HepG2 (cell line): ENCODE data around the gene CARMIL3. TPM values are rescaled to one million over a fixed set of nuclear protein-coding genes. Genes with fewer than 3 reads are reported as not detected.

Experiments used
- ATAC-seq: fragments of 200-7000 bp; cut with Tn5 transposase; 3 replicates; pipeline ENCODE4 v1.9.1; 2020; ENCODE audit warnings: mild to moderate bottlenecking, moderate library complexity
- BruUV-seq: library from RNA; stranded (reverse); fragments of 400-500 nt; replicated peaks from 2 replicates; lab custom pipeline; 2021; lab: Mats Ljungman, UMichigan
- CTCF ChIA-PET: fragments of 300-600 bp; formaldehyde crosslinking; extraction: SDS; loops from one replicate; lab custom pipeline; 2021; ENCODE audit warnings: low total read pairs, inconsistent platforms, low intra/inter-chr PET ratio; lab: Yijun Ruan, JAX
- POLR2A ChIA-PET: fragments of 350-600 bp; sonication (Branson Sonifier 250); formaldehyde crosslinking; loops from one replicate; lab custom pipeline; 2020; ENCODE audit warnings: antibody characterized with exemption, inconsistent platforms; lab: Yijun Ruan, JAX
- DNase-seq: peaks from one replicate; pipeline ENCODE4 v3.0.0-alpha.2; 2015; ENCODE audit warnings: low spot score
- FAIRE-seq: peaks from 3 replicates; lab custom pipeline; 2011; peaks lifted over from hg19 to GRCh38; lab: Jason Lieb, UNC
- H2AFZ ChIP-seq: one replicate; pipeline ENCODE4 v1.6.1; 2011; ENCODE audit warnings: low read length, inconsistent platforms
- H3K27ac ChIP-seq: fragments of 300-600 bp; 3 replicates; pipeline ENCODE4 v1.8.0; 2011; ENCODE audit warnings: mixed run types, mild to moderate bottlenecking, mixed read lengths, low read length, inconsistent platforms; ENCODE audit not compliant: insufficient read depth; ENCODE audit errors: extremely low read length
- H3K27me3 ChIP-seq, 2 experiments: fragments of 200-600 bp in 1 of 2; 2 replicates in 1 of 2; 3 replicates in 1 of 2; pipeline versions ENCODE4 v1.6.0 to v1.8.0; 2011; ENCODE audit warnings: low read length in 2 of 2, mild to moderate bottlenecking in 2 of 2, moderate library complexity in 2 of 2, inconsistent platforms in 1 of 2; ENCODE audit not compliant: insufficient read depth in 2 of 2, control insufficient read depth in 1 of 2
- H3K36me3 ChIP-seq, 2 experiments: fragments of 200-600 bp in 1 of 2; replicated peaks in 1 of 2; 2 replicates in 1 of 2; 3 replicates in 1 of 2; pipeline versions ENCODE4 v1.5.1 to v1.8.0; 2011; ENCODE audit warnings: low read length in 2 of 2, inconsistent platforms in 1 of 2; ENCODE audit not compliant: insufficient read depth in 2 of 2, control insufficient read depth in 1 of 2
- H3K4me1 ChIP-seq: 2 replicates; pipeline ENCODE4 v1.5.1; 2012; ENCODE audit warnings: low read length, inconsistent platforms; ENCODE audit not compliant: insufficient read depth
- H3K4me2 ChIP-seq: 2 replicates; pipeline ENCODE4 v1.6.0; 2011; ENCODE audit warnings: low read depth, low read length, inconsistent platforms
- H3K4me3 ChIP-seq, 3 experiments: fragments of 200-600 bp in 1 of 3; sonication (generic), shearing (Covaris generic) in 1 of 3; replicated peaks in 1 of 3; 2 replicates each; pipeline ENCODE4 v1.5.1; 2011 to 2016; ENCODE audit warnings: low read length in 3 of 3, inconsistent platforms in 2 of 3, low read depth in 2 of 3, mild to moderate bottlenecking in 2 of 3, control low read depth in 1 of 3, mixed read lengths in 1 of 3; ENCODE audit not compliant: insufficient read depth in 1 of 3
- H3K79me2 ChIP-seq: one replicate; pipeline ENCODE4 v1.6.1; 2011; ENCODE audit warnings: low read length, inconsistent platforms; ENCODE audit not compliant: insufficient read depth
- H3K9ac ChIP-seq: 2 replicates; pipeline ENCODE4 v1.6.0; 2011; ENCODE audit warnings: mild to moderate bottlenecking, low read depth, low read length, inconsistent platforms; ENCODE audit not compliant: insufficient read depth
- H3K9me3 ChIP-seq: 2 replicates; pipeline ENCODE4 v1.5.1; 2012; ENCODE audit warnings: mild to moderate bottlenecking, low read length
- H4K20me1 ChIP-seq: 2 replicates; pipeline ENCODE4 v1.6.0; 2011; ENCODE audit warnings: inconsistent platforms, mild to moderate bottlenecking, low read length, moderate library complexity; ENCODE audit not compliant: insufficient read depth
- ADNP ChIP-seq: sonication (generic); formaldehyde crosslinking; IDR thresholded peaks from 2 replicates; pipeline ENCODE4 v1.4.0; 2020; ENCODE audit warnings: missing genetic modification reagents
- AGO1 ChIP-seq: fragments of 200-400 bp; formaldehyde crosslinking; IDR thresholded peaks from 2 replicates; pipeline ENCODE4 v1.6.1; 2017; ENCODE audit warnings: mild to moderate bottlenecking, low read depth, low read length, moderate library complexity; ENCODE audit not compliant: poor library complexity, severe bottlenecking
- ARNTL ChIP-seq: sonication (generic); formaldehyde crosslinking; IDR thresholded peaks from 2 replicates; pipeline ENCODE4 v1.4.0; 2020; ENCODE audit warnings: mild to moderate bottlenecking, missing genetic modification reagents
- CBX1 ChIP-seq: IDR thresholded peaks from one replicate; pipeline ENCODE4 v1.6.1; 2016; ENCODE audit warnings: antibody characterized with exemption, low read depth
- HNF4G ChIP-seq, 2 experiments: sonication (generic) in 1 of 2; formaldehyde crosslinking in 1 of 2; IDR thresholded peaks; 2 replicates each; pipeline versions ENCODE4 v1.4.0 to v1.6.1; 2011 to 2020; ENCODE audit warnings: borderline replicate concordance in 2 of 2, low read depth in 2 of 2, mild to moderate bottlenecking in 2 of 2, low read length in 1 of 2, missing genetic modification reagents in 1 of 2, moderate library complexity in 1 of 2
- PHF8 ChIP-seq: sonication (generic); formaldehyde crosslinking; IDR thresholded peaks from 2 replicates; pipeline ENCODE4 v1.5.0; 2020; ENCODE audit warnings: missing genetic modification reagents
- POLR2AphosphoS5 ChIP-seq: IDR thresholded peaks from 2 replicates; pipeline ENCODE4 v1.6.1; 2012; ENCODE audit warnings: low read depth, low read length
- RFX5 ChIP-seq: IDR thresholded peaks from 2 replicates; pipeline ENCODE4 v1.6.1; 2011; ENCODE audit warnings: low read depth, low read length, improper control_type of control experiment
- RXRB ChIP-seq: IDR thresholded peaks from 2 replicates; pipeline ENCODE4 v1.6.1; 2016; ENCODE audit warnings: borderline replicate concordance, missing genetic modification reagents, missing compliant biosample characterization
- SOX6 ChIP-seq, 2 experiments: fragments of 450-650 bp in 1 of 2; sonication (generic) in 1 of 2; formaldehyde crosslinking in 1 of 2; IDR thresholded peaks; 2 replicates each; pipeline versions ENCODE4 v1.4.0 to v1.6.1; 2017 to 2020; ENCODE audit warnings: antibody characterized with exemption in 1 of 2, mild to moderate bottlenecking in 1 of 2, missing genetic modification reagents in 1 of 2
- ZNF501 ChIP-seq: sonication (generic); formaldehyde crosslinking; IDR thresholded peaks from 2 replicates; pipeline ENCODE4 v1.5.1; 2020; ENCODE audit warnings: mild to moderate bottlenecking, moderate library complexity, missing genetic modification reagents
- ZNF781 ChIP-seq: sonication (generic); formaldehyde crosslinking; IDR thresholded peaks from 2 replicates; pipeline ENCODE4 v1.5.1; 2020; ENCODE audit warnings: borderline replicate concordance, mild to moderate bottlenecking, missing genetic modification reagents; ENCODE audit errors: not compliant biosample characterization
- WGBS: methylation state at CpG from one replicate; pipeline ENCODE4 v1.1.6; 2017; ENCODE audit warnings: low lambda C conversion rate; 5-methylcytosine and 5-hydroxymethylcytosine counted together
- in situ Hi-C: cut with HindIII; loops from 2 replicates; pipeline ENCODE4 v1.10.0; 2017; ENCODE audit warnings: low pct_unique_long_range_greater_than_20kb; ENCODE audit not compliant: extremely low pct_ligation_motif_present
- intact Hi-C: fragments of 100-400 bp; cut with micrococcal nuclease; formaldehyde crosslinking; loops from one replicate; pipeline ENCODE4 v1.10.0; 2022; ENCODE audit not compliant: unreplicated experiment
- polyA plus RNA-seq, 8 experiments: library from polyadenylated mRNA; depleted of rRNA in 3 of 8; stranded (reverse) in 7 of 8; unstranded in 1 of 8; fragments of >200 nt; fragmentation: Illumina TruSeq in 4 of 8; extraction: Trizol in 4 of 8; gene quantifications; 2 replicates each; pipeline versions ENCODE4 v1.2.1 to v1.2.3, GENCODE V29; 2011 to 2016; ENCODE audit warnings: low read depth in 4 of 8, missing spikeins in 1 of 8, mixed read lengths in 1 of 8; ENCODE audit not compliant: insufficient read depth in 1 of 8
- total RNA-seq, 5 experiments: library from RNA; depleted of rRNA; stranded (reverse); fragments of >200 nt; fragmentation: Illumina TruSeq; extraction: Trizol; gene quantifications; 2 replicates each; pipeline ENCODE4 v1.2.3, GENCODE V29; 2016; ENCODE audit warnings: low read depth in 1 of 5
- TF ChIP-seq, protein P1 (sequence below): sonication (generic); formaldehyde crosslinking; IDR thresholded peaks from 2 replicates; pipeline ENCODE4 v1.4.0; 2020; ENCODE audit warnings: missing genetic modification reagents

Gene CARMIL3
- total and polyA plus RNA-seq, 2 of the 13 experiments (the other 11 are each of a cell fraction or from before 2014, with no cell fraction given) = 0.27 to 0.55 TPM

- no peak for TF ChIP-seq ZNF501 (CRISPR knock-in tag)
Measured at GRCh38 chr14:24100197-24100981, 48.6 kb downstream of the CARMIL3 start (continued).

DNA sequence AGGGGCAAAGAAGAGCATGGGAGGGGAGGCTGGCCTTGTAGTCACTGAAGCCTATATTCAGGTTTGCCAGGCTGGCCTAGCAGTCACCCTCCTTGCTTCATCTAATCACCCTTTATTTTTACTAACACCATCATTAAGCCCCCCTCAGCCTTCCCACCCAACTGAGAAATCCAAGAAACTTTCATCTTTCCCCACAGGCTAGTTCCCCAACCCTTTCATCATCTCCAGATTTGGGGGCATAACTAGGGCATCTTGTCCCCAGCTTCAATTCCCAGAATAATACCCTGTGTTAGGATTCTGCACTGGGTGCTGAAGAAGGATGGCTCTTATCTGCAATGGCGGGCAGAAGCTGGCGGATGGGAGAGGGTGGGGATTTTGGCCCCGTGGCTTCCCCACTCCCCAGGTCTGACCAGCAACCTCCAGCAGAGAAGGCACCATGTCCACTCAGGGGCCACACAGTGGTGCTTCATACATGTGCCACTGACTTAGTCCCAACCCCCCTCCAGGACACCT lies 49.2 kb downstream of the CARMIL3 start:
- ChIA-PET CTCF (no interaction called here), POLR2A (interaction anchor here (1.1 to 14.4 kb wide), 7 partner anchors 5 to 60 kb away, joined by 3 to 594 read pairs (median 133); partner anchors contain the start of genes DCAF11, EMC9, IRF9 and NRL)
- in situ Hi-C loops = loop anchor here (25.0 kb wide), 1 partner anchor 1514 kb away; the partner anchor contains the start of genes ABHD4 and DAD1
- FAIRE-seq (no peak), DNase-seq (no peak), ATAC-seq (no peak)
- H3K27me3 ChIP-seq = no peaks in the 10 kb centered on the region
- WGBS = 98% methylated on average over 3 of the region's 3 CpGs
- peaks cover 47 to 65% of the 10 kb centered on the region in 2 experiments for H3K36me3 ChIP-seq
- peaks cover 48% of the 10 kb centered on the region for H3K4me1 ChIP-seq
- H3K79me2 ChIP-seq = peaks cover 11% of the 10 kb centered on the region
- intact Hi-C loops = no loop called here
- no peak overlapping the region for H3K9ac ChIP-seq
- no peaks in the 10 kb centered on the region; the same call in 1 of the 2 replicates for H3K9me3 ChIP-seq
- no peak overlapping the region for H3K4me2 ChIP-seq
- no peak overlapping the region for H2AFZ ChIP-seq
- H4K20me1 ChIP-seq = no peaks in the 10 kb centered on the region
- no TSS peak for BruUV-seq
- H3K27ac ChIP-seq = peak overlapping the region; percentile 10
- H3K4me3 ChIP-seq = no peak overlapping the region
- TF ChIP-seq, protein P1, sequence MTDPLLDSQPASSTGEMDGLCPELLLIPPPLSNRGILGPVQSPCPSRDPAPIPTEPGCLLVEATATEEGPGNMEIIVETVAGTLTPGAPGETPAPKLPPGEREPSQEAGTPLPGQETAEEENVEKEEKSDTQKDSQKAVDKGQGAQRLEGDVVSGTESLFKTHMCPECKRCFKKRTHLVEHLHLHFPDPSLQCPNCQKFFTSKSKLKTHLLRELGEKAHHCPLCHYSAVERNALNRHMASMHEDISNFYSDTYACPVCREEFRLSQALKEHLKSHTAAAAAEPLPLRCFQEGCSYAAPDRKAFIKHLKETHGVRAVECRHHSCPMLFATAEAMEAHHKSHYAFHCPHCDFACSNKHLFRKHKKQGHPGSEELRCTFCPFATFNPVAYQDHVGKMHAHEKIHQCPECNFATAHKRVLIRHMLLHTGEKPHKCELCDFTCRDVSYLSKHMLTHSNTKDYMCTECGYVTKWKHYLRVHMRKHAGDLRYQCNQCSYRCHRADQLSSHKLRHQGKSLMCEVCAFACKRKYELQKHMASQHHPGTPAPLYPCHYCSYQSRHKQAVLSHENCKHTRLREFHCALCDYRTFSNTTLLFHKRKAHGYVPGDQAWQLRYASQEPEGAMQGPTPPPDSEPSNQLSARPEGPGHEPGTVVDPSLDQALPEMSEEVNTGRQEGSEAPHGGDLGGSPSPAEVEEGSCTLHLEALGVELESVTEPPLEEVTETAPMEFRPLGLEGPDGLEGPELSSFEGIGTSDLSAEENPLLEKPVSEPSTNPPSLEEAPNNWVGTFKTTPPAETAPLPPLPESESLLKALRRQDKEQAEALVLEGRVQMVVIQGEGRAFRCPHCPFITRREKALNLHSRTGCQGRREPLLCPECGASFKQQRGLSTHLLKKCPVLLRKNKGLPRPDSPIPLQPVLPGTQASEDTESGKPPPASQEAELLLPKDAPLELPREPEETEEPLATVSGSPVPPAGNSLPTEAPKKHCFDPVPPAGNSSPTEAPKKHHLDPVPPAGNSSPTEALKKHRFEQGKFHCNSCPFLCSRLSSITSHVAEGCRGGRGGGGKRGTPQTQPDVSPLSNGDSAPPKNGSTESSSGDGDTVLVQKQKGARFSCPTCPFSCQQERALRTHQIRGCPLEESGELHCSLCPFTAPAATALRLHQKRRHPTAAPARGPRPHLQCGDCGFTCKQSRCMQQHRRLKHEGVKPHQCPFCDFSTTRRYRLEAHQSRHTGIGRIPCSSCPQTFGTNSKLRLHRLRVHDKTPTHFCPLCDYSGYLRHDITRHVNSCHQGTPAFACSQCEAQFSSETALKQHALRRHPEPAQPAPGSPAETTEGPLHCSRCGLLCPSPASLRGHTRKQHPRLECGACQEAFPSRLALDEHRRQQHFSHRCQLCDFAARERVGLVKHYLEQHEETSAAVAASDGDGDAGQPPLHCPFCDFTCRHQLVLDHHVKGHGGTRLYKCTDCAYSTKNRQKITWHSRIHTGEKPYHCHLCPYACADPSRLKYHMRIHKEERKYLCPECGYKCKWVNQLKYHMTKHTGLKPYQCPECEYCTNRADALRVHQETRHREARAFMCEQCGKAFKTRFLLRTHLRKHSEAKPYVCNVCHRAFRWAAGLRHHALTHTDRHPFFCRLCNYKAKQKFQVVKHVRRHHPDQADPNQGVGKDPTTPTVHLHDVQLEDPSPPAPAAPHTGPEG = 0 out of 2 replicates have a peak, but pooled peaks have one; percentile 25
- TF ChIP-seq SOX6 (IDR thresholded peaks at IDR 0.05) (no peak), SOX6 (CRISPR knock-in tag; IDR thresholded peaks at IDR 0.05) (no peak), ARNTL (CRISPR knock-in tag) (no peak), RXRB (CRISPR knock-in tag) (no peak), ADNP (no peak), HNF4G (IDR thresholded peaks at IDR 0.05; ENCODE audit: borderline replicate concordance, low read depth, low read length) (no peak), HNF4G (CRISPR knock-in tag; IDR thresholded peaks at IDR 0.05; ENCODE audit: borderline replicate concordance, low read depth) (no peak), POLR2AphosphoS5 (peak; percentile 21; the same call in 1 of the 2 replicates), CBX1 (no peak), PHF8 (no peak), AGO1 (no peak), RFX5 (no peak), ZNF781 (CRISPR knock-in tag) (peak; percentile 31)
